ENCODE data around the gene FAAH. TPM values are rescaled to one million over a fixed set of nuclear protein-coding genes. Genes with fewer than 3 reads are reported as not detected.

Gene FAAH
- total RNA-seq, 1 donor from 2014 or later = 17.4 TPM

- TF ChIP-seq, protein P1, sequence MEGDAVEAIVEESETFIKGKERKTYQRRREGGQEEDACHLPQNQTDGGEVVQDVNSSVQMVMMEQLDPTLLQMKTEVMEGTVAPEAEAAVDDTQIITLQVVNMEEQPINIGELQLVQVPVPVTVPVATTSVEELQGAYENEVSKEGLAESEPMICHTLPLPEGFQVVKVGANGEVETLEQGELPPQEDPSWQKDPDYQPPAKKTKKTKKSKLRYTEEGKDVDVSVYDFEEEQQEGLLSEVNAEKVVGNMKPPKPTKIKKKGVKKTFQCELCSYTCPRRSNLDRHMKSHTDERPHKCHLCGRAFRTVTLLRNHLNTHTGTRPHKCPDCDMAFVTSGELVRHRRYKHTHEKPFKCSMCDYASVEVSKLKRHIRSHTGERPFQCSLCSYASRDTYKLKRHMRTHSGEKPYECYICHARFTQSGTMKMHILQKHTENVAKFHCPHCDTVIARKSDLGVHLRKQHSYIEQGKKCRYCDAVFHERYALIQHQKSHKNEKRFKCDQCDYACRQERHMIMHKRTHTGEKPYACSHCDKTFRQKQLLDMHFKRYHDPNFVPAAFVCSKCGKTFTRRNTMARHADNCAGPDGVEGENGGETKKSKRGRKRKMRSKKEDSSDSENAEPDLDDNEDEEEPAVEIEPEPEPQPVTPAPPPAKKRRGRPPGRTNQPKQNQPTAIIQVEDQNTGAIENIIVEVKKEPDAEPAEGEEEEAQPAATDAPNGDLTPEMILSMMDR (conservative IDR thresholded peaks at IDR 0.05) = no peak
- no peak overlapping the region for H3K27ac Mint-ChIP-seq (ENCODE audit: unreplicated experiment)
- H3K4me1 Mint-ChIP-seq = peaks cover 14% of the 10 kb centered on the region
- H3K36me3 Mint-ChIP-seq (ENCODE audit: low read depth) = no peaks in the 10 kb centered on the region
- no peak for DNase-seq (ENCODE audit: low read depth, low spot score)
- H3K27me3 Mint-ChIP-seq (ENCODE audit: low read depth) = peaks cover 54% of the 10 kb centered on the region
- no peak overlapping the region for H3K4me3 Mint-ChIP-seq
- no peaks in the 10 kb centered on the region for H3K9me3 Mint-ChIP-seq
Observed at GRCh38 chr1:46457178-46457577, 63.1 kb downstream of the FAAH start.

DNA sequence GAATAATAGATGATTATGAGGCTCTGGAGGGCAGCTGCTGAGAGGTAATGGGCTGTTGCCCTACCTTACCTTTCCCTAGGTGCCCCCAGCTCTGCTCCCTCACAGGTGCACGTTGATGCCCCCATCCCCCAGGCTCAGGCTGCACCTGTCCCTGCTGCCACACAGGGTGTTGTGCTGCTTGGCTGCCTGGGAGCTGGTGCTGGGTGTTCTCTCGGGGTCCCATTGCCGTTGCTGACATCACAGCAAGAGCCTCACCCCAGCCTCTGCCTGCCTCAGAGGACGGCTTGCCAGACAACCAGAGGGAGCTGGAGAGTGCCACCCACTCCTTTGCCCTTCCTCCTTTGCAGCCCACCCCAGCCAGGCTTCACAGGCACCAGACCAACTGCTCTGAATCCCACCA lies 64.1 kb downstream of the FAAH start:
- Mint-ChIP-seq H3K4me1 (peaks cover 14% of the 10 kb centered on the region), H3K27me3 (ENCODE audit: low read depth) (peaks cover 44% of the 10 kb centered on the region), H3K9me3 (no peaks in the 10 kb centered on the region), H3K27ac (ENCODE audit: unreplicated experiment) (no peak overlapping the region), H3K4me3 (no peak overlapping the region), H3K36me3 (ENCODE audit: low read depth) (no peaks in the 10 kb centered on the region)
- TF ChIP-seq, protein P1 (conservative IDR thresholded peaks at IDR 0.05) = no peak
- DNase-seq (ENCODE audit: low read depth, low spot score) = no peak

- Mint-ChIP-seq H3K4me3 (no peak overlapping the region), H3K4me1 (peaks cover 14% of the 10 kb centered on the region), H3K27me3 (ENCODE audit: low read depth) (peaks cover 40% of the 10 kb centered on the region), H3K36me3 (ENCODE audit: low read depth) (no peaks in the 10 kb centered on the region), H3K9me3 (no peaks in the 10 kb centered on the region), H3K27ac (ENCODE audit: unreplicated experiment) (no peak overlapping the region)
- no peak for DNase-seq (ENCODE audit: low read depth, low spot score)
- TF ChIP-seq, protein P1 (conservative IDR thresholded peaks at IDR 0.05) = no peak
Observed at GRCh38 chr1:46458846-46459245, 64.7 kb downstream of the FAAH start.

DNA sequence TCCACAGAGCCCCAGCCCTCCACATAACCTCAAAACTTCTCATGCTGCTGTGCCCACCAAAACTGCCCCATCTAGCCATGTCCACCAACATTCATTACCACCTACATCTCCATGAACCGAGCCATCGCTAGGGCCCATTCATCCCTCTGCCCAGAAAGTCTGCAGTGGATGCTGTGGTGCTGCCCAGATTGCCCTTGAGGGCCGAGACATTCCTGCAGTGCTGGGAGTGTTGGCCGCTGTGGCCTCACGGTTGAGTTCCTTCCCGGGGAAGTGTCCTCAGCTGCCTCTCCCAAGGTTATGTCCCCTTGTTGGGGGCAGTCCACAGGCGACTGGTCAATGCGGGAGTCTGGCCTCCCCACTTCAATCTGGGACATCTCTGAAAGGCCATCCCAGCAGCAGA lies 65.2 kb downstream of the FAAH start:
- DNase-seq (ENCODE audit: low read depth, low spot score) = no peak
- Mint-ChIP-seq H3K27me3 (ENCODE audit: low read depth) (peaks cover 41% of the 10 kb centered on the region), H3K36me3 (ENCODE audit: low read depth) (no peaks in the 10 kb centered on the region), H3K4me1 (peaks cover 14% of the 10 kb centered on the region), H3K27ac (ENCODE audit: unreplicated experiment) (no peak overlapping the region), H3K4me3 (no peak overlapping the region), H3K9me3 (no peaks in the 10 kb centered on the region)
- TF ChIP-seq, protein P1 (conservative IDR thresholded peaks at IDR 0.05) = no peak

DNA sequence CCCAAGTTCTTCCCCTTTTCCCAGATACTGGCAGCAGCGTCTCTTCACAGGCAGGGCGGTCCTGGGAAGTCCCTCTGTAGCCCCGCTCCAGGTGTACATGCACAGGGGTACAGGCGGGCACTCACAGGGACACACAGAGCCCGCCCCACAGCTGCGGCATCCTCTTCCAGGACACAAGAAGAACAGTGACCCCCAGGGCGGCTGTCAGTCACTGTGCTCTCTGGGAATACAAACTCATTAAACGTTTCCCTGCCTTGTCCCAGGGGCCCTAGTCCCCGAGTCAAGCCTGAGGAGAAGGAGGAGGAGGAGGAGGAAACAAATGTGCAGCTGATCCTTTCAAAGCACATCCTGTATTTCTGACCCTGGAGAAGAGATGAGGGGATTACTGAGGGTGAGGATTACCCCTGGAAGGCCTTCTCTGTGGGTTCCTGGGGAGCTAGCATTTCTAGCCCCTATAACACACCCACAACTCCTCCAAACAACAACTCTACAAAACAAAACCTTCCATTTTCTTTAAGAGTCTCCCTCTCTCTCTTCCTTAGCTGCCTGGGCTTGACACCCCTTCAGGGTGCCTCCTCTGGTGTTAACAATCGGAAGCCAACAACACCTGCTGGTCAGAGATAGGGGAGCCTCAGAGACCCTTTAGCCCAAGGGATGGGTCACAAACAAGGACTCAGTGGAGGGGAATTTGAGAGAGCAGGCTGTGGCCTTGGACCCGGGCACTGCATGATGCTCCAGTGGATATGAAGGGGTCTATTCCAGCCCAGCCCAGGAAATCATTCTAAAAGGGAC lies 67.1 kb downstream of the FAAH start:
- Mint-ChIP-seq H3K4me1 (peaks cover 20% of the 10 kb centered on the region), H3K4me3 (no peak overlapping the region), H3K9me3 (no peaks in the 10 kb centered on the region), H3K27ac (ENCODE audit: unreplicated experiment) (peak overlapping the region; percentile 39), H3K36me3 (ENCODE audit: low read depth) (no peaks in the 10 kb centered on the region), H3K27me3 (ENCODE audit: low read depth) (peaks cover 41% of the 10 kb centered on the region)
- DNase-seq (ENCODE audit: low read depth, low spot score) = no peak
- TF ChIP-seq, protein P1 (conservative IDR thresholded peaks at IDR 0.05) = no peak
